NCI-H187 treated with DMSO at 0.1 percent for 48 hours (cell line): ENCODE results near the gene LSM7.
"Not testable (repeated sequence)": the region's sequence is repeated elsewhere in the genome, so short reads cannot be mapped to it uniquely, and the experiment has no call there.

Experiments
- DNase-seq: peaks from one replicate; lab custom pipeline; 2025; lab: John Stamatoyannopoulos, UW

Gene LSM7

DNA sequence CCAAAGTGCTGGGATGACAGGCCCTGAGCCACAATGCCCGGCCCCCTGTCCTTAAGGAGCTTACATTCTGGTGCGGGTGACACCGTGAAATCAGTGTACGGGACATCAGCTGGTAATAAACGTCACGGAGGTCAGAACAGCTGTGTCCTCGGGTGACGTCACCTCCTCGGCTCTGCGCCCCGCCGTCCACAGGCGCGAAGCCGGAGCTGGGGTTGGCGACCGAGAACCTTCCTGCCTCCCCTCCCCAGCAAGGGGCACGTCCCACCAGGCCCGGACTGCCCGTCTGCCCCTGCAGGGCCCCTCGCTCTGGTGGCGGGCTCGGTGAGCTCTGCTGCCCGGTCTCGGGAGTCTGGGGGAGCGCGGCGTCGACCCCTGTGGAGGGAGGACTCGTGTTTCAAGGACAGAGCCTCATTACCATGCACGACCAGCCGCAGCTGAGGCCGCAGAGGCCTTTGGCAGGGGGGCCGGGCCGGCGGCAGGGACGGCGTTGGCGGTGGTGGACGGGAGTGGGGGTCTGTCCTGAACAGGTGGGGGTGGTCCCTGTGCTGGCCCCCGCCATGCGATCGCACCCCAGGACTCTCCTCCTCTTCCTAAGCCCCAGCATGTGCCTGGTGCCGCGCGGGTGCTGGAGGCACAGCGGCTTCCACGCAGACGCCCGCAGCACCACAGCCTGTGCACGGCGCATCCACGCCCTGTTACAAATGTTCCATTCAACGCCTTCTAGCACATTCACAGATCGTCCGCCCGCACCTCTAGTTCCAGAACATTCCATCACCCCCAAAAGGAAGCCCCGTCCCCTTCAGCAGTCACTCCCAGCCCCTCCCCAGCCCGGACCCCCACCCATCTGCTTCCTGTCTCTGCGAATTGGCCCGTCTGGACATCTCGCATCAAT is 25.8 kb downstream of the LSM7 start:
- no peak for DNase-seq

- DNase-seq, result no peak
Measured at GRCh38 chr19:2300533-2300932, 27.9 kb downstream of the LSM7 start.

DNA sequence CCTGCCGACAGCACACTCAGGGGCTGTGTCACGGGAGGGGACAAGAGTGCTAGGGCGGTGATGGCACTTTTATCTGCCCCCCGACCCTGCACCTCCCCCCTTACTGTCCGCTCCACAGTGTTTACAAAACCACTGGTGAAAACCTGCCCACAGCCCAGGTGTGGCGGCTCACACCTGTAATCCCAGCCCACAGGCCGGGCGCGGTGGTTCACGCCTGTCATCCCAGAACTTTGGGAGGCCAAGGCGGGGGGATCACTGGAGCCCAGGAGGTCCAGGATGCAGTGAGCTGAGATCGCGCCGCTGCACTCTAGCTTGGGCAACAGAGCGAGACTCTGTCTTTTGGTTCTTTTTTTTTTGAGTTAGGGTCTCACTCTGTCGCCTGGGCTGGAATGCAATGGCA is 32.2 kb downstream of the LSM7 start:
- no peak for DNase-seq

DNA sequence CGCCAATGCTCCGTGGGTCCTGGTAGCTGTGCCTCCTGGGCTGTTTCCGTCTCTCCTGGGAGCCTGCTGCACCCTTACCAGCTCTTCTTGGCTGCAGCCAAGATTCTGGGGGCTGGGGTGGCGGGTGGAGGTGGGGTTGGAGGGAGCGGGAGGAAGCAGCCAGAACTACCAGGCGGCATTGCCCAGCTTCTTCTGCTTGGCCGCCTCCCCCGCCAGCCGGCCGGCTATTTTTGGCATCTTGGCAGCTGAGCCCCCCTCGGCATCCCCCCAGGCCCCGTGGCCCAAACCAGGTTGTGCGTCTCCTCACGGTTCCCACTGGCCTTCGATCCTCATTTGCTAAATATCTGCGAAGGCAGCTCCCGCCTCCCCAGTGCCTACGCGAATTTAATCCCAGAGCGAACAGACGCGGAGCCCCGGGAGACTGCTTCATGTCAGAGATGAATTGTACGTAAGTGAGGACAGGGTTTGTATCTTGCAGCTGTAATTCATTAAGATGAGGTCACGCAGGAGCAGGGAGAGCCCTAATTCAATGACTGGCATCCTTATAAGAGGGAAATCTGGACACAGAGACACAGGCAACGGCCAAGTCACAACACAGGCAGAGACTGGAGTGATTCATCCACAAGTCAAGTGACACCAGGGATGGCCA is 33.6 kb downstream of the LSM7 start:
- DNase-seq, result no peak

DNA sequence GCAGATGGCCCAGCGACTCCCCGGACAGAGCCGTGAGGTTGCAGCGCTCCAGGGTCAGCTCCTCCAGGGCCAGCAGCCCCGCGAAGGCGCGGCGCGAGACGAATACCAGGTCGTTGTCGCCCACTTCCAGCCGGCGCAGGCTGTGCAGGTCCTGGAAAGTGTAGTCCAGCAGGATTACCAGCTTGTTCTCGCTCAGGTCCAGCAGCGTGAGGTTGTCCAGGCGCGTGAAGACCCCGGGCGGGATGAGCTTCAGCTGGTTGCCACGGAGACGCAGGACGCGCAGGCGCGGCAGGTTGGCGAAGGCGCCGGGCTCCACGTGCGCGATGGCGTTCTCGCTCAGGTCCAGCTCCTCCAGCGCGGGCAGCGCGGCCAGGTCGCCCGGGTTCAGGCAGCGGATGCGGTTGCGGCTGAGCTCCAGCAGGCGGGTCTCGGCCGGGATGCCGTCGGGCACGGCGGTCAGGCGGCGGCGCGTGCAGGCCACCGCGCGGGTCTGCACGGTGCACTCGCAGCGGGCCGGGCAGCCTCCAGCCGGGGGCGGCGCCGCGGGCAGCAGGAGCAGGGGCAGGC is 37.1 kb downstream of the LSM7 start:
- DNase-seq, result no peak

DNA sequence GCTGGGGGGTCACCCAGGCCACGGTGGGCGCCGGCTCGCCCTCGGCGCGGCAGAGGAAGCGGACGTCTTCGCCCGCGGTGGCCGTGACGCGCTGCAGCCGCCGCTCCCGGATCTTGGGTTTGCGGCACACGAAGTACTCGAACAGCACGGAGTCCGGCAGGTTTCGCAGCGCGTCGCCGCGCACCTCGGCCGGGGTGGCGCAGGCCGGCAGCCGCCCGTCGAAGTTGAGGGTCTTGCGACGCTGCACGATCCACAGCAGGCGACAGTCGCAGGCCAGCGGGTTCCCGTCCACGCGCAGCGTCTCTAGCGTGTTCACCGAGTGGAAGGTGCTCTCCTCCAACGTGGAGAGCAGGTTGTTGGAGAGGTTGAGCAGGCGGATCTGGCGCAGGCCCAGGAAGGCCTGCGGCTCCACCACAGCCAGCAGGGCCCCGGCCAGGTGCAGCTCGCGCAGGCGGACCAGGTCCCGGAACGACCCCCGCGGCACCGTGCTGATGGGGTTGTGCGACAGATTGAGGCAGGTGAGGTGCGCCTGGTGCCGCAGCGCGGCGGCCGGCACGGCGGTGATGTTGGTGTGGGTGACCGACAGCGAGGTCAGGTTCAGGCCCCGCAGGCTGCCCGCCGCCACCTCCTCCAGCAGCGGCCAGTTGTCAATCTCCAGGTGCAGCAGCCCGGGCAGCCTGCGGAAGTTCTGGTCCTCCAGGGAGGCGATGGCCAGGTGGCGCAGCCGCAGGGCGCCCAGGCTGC is 37.8 kb downstream of the LSM7 start:
- no peak for DNase-seq

DNA sequence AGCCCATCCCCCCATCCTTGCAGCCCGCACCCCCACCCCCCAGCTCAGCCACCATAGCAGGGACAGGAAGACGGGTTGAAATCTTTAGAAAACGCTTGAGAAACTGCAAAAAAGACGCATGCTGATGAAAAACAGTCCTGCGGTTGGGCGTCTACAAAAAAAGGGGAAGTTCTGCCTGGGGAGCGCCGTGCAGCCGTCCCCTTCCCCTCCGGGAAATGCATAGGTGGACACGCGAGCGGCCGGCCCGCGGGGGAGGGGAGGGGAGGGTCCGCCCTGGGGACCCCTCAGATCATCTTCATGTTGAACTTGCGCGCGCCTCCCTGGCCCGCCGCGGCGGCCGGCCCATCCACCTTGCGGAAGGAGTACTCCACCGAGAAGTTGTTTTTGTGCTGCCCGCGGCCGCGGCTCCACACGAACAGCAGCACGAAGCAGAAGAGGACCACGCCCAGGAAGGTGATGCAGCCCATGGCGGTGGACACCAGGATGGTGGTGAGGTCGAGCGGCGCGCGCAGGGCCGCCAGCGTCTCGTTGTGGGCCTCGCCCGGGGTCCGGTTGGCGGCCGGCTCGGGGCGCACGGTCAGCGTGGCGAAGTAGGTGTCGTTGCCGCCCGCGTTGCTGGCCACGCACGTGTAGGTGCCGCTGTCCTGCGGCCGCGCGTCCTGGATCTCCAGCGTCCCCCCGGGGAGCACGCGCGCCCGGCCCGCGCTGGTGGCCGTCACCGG is 38.5 kb downstream of the LSM7 start:
- DNase-seq, result no peak

DNA sequence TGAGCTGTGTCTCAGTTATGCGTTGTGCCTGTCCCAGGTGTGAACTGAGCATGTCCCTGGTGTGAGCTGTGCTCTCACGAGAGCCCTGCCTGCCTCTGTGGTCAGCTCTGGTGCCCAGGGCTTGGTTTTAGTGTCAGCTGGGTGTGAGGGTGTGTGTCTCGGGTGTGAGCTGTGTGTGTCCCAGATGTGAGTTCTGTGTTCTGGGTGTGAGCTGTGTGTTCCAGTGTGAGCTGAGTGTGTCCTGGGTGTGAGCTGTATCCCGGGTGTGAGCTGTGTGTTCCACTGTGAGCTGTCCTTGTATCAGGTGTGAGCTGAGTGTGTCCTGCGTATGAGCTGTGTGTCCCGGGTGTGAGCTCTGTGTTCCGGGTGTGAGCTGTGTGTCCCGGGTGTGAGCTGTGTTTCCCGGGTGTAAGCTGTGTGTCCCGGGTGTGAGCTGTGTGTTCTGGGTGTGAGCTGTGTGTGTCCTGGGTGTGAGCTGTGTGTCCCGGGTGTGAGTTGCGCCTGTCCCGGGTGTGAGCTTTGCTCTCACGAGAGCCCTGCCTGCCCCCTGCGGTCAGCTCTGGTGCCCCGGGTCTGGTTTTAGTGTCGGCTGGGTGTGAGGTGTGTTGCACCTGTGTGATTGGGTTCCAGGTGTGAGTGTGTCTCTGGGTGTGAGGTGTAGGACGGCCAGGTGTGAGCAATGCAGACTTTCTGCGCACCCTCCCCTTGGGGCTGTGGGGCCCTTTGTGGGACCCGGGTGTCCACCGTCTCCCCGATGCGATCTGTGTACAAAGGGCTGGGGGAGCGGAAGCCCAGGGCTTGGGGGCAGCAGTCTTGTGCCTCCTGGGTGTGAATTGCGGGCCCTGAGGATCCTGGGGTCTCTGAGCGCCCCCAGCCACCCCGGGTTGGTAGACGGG is 39.3 kb downstream of the LSM7 start:
- DNase-seq, result no peak

- DNase-seq, result no peak
Measured at GRCh38 chr19:2288338-2288817, 40.0 kb downstream of the LSM7 start.

GRCh38 chr19:2287585-2288337 is 40.6 kb downstream of the LSM7 start:
- DNase-seq, result no peak

DNA sequence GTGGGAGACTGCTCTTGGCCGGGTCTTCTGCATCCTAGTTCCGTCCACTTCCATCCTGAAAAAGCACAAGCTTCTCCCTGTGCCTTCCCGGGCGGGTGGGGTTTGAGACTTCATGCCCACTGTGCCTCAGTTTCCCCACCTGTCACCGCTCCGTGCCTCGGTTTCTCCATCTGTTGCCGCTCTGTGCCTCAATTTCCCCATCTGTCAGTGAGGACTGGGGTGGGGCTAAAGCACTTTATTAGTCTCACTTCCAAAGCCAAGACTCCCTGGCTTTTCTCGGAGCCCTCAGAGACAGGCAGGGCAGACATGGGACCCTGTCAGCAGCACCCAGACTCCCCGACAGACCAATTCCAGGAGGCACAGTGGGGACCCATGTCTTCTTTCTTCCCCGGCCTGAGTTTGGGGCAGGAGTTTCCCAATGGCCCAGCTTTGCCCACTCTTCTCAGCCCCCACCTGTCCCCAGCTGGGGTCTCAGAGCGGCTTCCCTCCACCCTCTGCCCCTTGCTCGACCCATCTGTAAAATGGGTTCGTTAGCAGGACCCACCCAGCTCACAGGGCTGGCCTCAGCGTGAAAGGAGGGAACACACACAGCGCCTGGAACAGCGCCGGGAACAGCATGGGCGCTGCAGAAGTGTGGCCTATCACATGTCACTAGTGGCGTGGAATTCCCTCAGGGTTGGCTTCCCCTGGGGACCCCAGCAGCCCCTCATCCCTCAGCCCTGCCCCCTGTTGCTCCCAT is 41.8 kb downstream of the LSM7 start:
- no peak for DNase-seq

DNA sequence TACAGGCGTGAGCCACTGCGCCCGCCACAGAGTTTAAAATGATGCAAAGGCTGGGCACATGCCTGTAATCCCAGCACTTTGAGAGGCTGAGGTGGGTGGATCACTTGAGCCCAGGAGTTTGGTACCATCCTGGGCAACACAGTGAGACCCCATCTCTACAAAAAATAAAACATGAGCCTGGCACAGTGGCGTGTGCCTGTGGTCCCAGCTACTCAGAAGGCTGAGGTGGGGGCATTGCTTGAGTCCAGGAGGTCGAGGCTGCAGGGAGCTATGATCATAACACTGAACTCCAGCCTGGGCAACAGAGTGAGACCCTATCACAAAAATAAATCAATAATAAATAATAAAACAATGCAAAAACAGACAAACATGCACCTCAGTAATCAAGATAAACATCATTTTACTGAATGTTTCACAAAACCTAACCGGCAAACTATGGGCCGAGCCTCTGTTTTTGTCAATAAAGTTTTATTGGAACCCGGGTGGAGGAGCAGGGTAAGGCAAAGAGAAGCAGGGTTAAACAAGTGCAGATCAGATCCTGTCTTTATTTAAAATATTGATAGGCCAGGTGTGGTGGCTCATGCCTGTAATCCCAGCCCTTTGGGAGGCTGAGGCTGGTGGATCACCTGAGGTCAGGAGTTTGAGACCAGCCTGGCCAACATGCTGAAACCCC is 44.4 kb downstream of the LSM7 start:
- no peak for DNase-seq

DNA sequence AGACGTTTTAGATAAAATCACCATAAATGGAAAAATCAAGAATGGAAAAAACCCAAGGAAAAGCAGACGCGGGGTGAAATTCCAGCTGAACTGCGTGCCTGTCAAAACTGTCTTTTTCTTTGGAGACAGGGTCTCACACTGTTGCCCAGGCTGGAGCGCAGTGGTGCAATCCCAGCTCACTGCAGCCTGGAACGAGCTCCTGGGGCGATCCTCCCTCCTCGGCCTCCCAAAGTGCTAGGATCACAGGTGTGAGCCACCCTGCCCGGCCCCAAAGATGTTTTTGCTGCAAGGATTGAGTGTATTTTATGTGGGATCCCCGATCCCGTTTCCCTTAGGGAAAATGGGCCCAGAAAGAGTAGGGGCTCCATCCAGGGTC is 45.5 kb downstream of the LSM7 start:
- DNase-seq, result no peak

DNA sequence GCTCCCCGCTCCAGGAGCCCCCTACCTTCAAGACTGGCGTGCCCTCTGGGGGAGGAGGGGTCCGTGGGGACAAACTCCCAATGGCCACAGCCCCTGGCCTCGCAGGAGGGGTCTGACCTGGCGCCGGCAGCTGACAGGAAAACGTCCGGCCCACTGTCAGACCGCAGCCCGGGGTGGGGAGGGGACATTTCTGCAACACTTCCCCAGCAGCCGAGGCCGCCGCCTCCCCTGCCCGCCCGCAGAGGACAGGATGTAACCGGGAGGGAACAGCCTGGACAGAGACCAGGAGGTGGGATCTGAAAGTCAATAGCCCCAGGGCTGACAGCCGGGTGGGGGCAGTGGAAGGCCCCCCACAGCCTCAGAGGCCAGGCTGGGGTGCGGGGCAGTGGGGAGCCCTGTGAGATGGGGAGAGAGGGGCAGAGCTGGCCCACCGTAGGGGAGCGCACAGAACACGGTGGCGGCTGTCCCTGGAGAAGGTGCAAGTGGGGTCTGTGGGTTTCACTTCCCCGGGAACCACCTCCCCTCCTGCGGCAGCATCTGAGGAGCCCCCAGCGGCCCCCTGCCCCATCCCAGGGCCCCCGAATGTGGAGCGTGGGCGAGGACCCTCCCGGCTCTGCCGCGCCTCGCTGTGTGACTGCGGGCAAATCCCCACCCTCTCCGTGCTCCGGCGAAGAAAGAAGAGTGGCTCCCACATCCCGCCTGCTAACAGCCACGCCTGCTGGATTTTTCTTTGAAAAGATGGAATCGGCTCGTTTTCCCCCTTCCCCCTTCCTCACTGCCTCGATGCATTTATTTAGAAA is 46.1 kb downstream of the LSM7 start, which contains the start of gene PEAK3:
Gene PEAK3 (minus strand): TSS at position 114 of the 800 bp plus-strand sequence. CDS start 1,244 bp downstream, outside the sequence.
- no peak for DNase-seq

GRCh38 chr19:2281265-2282061 is 46.9 kb downstream of the LSM7 start:
- DNase-seq, result not testable (repeated sequence)

DNA sequence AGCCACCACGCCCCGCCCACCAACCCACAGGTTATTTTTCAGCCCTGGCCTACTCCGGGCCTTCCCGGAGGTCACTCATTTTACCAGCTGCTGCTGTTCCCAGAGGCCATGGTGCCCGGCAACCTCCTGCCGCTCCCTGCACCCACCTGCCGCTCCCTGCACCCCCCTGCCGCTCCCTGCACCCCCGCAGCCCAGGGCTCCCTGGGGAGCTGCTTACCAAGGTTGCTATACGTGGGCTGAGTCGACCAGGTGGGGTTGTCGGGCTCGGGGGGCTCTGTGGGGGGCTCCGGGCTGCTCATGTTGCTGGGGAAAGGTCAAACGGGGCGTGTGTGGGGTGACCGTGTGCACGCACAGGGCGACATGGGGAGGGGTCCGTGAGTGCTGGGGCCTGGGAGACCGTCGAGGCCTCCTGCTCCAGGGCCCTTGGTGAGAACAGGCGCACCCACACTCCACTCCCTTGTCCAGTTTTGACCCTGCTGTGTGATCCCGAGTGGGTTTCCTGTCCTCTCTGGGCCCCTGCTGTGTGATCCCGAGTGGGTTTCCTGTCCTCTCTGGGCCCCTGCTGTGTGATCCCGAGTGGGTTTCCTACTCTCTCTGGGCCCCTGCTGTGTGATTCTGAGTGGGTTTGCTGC is 47.6 kb downstream of the LSM7 start:
- DNase-seq, result no peak
